Activated CD4-positive, alpha-beta T cell treated with anti-CD3 and anti-CD28 coated beads, Interleukin-2, Interleukin-6, amounts not matched to agents 100 ng/mL and 50 ng/mL, durations not matched to agents 16 hours and 8 hours (primary cell): Measurements from ENCODE around the gene GLOD5.
"Not testable (repeated sequence)": the region's sequence is repeated elsewhere in the genome, so short reads cannot be mapped to it uniquely, and the experiment has no call there.

Experiments used
- DNase-seq: peaks from one replicate; pipeline ENCODE4 v3.0.0-alpha.2; 2020

The GLOD5 gene

DNA sequence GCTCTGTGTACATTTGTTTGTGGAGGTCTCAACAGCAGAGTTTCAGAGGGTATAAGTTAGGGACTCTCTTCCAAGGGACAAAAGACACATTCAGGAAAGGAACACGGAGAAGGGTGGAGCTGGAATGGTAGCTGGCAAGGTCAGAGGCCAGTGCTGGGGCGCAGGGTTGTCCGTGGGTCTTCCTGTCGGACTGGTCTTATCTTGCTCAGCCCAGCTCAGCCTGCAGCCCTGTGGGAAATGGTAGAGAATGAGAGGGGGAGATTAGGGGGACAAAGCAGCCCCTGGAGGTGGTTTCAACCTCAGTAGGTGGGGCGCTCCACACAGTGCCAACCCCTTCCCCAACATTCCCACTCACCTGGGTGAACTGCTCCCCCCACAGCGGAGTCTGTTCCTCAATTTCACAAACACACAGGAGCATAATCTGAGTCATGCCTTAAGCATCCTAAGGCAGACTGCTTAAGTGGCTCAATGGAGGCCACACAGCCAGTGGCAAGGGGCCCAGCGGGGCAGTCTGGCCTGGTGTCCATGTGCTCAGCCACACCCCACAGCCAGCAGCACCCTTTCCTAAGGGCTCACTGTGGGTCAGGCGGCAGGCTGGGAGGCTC, 33.5 kb downstream of the GLOD5 start:
- DNase-seq, result no peak

DNA sequence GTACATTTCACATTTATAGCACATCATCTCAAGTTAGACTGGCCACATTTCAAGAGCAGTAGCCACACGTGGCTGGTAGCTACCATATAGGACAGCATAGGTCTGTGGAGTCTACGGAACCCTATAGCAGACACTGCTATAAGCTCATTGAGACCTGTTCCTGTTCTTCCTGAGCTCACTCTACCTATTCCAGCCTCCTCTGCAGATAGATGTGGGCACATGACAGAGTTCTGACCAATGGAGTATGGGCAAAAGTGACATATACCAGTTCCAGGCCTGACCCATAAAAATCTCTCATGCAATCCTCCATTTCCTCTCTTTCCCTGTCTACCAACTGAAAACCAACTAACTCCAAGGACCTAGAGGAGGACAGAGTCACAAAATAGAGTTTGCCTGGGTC, 36.8 kb downstream of the GLOD5 start:
- no peak for DNase-seq

DNA sequence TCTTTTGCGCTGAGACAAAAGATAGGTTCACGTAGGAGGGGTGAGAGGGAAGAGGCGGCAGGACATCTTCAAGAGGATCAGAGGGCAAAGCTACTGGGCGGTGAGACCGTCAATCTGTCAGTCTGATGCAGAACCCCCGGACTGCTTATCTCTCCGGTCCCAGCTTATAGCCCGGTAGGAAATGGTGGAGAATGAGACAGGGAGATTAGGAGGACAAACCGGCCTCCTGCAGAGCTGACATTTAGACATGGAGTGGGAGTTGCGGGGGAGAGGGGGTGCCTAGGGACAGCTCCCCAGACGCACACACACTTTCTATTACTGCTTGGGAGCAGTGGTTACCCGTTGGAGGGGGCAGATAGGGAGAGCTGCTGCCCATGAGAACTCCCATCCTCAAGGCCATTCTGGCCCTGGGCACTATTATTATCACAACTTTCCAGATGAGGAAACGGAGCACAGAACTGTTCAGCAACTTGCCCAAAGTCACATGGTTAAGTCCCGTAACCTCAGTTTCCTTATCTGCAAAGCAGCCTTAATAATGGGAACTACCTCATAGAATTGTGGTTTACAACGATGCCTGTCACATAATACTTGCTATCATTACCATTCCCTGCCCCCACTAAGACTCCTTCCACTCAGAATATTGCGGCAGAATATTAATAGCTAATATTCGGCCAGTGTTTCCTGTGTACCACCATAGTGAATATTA, 39.2 kb downstream of the GLOD5 start:
- DNase-seq, result no peak

DNA sequence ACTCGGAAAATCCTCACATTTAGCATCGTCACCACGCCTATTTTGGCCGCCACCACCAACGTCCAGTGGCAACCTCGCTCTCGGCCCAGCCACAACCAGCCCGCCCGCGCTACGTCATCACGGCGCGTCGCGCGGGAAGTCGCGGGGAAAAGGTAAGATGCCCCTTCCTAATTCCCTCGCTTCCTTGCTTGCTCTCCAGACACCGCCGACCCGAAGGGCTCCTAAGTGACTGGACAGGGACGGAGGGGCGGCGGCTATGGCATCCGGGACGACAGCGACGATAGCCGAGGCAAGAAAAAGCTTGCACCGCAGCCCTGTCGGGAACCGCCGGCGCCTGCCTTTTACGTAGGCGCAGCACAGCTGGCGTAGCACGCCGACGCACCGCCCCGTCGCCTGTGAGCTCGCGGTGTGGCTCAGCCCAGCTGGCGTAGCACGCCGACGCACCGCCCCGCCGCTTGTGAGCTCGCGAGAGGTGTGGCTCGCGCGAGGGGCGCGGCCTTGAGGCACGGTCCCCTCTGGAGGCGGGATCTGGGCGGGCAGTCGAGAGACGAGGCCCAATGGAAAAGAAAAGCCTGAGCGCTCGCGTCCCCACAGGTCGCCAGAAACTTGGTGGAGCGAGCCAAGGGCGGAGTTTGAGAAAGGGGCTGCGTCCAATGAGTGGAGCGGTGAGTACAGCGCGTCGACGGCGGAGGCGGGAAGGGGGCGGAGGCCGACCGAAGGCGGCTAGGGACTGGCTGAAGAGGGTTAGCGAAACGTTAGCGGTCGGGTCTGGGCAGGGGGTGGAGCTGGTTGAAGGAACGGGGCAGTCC, 39.9 kb downstream of the GLOD5 start, which contains the start of gene HDAC6:
TSS of gene HDAC6 (plus strand) at position 788 of the 809 bp plus-strand sequence. CDS start 626 bp downstream, outside the sequence.
- DNase-seq, result peak; percentile 96

DNA sequence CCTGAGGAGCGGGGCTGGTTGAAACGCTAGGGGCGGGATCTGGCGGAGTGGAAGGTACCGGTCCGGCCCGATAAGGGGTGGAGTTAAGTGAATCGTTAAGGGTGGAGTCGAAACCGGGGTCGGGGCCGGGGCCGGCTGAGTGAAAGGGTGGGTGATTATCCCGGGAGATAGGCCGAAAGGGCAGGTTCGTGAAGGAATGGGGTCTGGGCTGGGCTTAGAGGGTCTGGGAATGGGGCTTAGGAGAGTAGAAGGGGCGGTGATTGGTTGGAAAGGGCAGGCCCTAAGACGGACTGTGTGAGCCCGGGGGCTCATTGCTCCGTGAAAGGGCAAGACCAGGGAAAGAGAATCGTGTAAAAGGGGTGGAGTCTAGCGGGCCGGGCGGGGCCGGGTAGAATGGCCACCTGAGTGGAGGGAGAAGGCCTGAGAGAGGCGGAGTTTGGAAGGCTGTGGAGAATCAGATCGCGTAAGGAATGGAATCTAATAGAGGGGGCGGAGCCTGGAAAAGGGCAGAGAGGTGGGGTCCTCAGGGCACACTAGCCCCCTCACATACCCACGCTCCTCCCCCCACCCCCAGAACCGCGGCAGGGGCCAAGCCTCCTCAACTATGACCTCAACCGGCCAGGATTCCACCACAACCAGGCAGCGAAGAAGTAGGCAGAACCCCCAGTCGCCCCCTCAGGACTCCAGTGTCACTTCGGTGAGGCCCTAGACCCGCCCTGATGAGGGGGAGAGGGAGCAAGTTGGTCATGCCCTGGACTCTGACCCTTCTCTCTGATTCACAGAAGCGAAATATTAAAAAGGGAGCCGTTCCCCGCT, 40.8 kb downstream of the GLOD5 start:
- peak; percentile 81 for DNase-seq

DNA sequence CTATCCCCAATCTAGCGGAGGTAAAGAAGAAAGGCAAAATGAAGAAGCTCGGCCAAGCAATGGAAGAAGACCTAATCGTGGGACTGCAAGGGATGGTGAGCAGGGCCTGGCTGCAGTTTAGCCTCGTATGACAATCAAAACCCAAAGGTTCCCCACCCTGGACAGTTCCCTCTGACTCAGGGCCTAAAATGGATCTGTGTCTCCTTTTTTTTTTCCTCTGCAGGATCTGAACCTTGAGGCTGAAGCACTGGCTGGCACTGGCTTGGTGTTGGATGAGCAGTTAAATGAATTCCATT, 41.3 kb downstream of the GLOD5 start:
- DNase-seq, result no peak

DNA sequence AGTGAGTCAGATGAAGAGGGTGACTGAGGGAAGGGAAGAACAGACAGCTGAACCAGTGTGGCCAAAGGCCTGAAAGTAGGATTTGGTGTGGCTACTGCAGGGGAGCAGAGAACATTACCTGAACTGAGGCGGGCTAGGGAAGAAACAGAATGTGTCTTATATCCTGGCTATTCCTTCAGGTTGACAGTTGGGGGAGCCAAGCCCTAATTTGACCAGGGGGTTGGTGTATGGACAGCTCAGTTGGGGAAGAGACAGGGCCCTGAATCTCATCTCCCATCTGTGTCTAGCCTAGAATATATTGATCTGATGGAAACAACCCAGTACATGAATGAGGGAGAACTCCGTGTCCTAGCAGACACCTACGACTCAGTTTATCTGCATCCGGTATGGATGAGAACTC, 44.5 kb downstream of the GLOD5 start:
- no peak for DNase-seq

DNA sequence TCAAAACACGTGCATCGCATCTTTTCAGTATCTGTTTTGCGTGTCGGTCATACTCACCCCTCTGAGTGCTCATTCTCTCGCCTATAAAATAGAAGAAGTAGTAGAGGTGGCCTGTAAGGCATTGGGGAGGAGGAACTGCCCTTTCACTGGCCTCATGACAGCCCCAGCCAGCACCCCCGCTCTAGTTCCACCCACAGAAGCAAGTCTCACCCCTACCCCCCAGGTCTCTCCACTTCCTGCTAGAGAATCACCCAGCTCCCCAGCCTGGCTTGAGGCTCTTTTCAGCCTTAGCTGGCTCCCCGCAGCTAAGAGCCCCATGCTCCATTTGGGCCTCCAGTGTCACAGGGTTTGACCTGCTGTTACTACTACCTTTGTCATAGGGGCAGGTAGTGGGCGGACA, 52.1 kb downstream of the GLOD5 start:
- no peak for DNase-seq

DNA sequence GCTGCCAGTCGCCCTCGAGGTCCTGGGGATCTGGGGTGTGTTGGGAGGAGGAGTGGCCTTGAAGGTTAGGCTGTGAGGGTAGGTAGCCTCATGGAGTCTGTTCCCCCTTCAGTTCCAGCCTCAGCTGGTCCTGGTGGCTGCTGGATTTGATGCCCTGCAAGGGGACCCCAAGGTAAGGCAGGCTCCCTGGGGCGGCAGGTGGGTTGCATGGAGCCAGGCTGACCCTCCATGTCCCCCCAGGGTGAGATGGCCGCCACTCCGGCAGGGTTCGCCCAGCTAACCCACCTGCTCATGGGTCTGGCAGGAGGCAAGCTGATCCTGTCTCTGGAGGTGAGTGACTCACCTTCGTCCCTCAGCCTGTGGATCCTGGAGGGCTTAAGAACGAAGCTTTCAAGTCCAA, 53.2 kb downstream of the GLOD5 start:
- no peak for DNase-seq

DNA sequence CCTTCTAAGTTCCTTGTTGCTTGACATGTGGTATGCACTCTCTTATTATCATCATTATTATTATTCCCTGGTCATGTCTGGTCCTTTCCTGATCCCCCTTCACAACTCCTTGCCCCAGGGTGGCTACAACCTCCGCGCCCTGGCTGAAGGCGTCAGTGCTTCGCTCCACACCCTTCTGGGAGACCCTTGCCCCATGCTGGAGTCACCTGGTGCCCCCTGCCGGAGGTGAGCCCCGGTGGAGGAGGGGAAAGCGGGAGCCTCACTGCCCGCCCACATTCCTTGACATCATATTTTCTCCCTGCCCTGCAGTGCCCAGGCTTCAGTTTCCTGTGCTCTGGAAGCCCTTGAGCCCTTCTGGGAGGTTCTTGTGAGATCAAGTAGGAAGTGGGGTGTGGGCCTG, 53.7 kb downstream of the GLOD5 start:
- no peak for DNase-seq

DNA sequence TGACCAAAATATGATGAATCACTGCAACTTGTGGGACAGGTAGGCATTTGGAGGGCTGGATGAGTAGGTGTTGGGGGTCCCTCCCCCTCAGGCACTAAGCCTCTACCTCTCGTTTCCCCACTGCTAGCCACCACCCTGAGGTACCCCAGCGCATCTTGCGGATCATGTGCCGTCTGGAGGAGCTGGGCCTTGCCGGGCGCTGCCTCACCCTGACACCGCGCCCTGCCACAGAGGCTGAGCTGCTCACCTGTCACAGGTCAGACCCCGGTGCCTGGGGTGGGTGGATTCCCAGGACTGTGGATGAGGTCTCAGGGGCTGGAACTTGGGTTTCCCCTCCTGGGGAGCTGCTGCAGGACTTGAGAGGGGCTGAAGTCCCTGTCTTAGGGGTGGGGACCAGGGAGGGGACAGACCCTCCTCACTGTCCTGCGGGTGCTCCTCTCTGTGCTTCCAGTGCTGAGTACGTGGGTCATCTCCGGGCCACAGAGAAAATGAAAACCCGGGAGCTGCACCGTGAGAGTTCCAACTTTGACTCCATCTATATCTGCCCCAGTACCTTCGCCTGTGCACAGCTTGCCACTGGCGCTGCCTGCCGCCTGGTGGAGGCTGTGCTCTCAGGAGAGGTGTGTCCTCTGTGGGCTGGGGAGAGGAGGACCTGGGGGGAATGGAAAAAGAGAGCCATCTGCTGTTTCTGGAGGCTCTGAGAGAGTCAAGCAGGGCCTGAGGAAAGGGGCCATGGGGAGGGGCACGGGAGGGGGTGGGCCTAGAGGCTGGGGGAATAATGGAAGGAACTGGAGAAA, 54.7 kb downstream of the GLOD5 start:
- DNase-seq, result no peak

DNA sequence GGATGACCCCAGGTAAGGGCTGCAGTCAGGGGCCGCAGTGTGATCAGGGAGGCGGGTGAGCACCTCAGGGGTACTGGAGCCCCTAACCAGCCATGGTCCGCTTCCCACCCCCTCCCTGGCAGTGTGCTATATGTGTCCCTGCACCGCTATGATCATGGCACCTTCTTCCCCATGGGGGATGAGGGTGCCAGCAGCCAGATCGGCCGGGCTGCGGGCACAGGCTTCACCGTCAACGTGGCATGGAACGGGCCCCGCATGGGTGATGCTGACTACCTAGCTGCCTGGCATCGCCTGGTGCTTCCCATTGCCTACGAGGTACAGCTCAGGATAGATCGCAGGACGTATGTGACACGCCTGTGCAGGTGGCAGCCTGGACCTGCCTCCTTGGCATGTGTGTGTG, 56.6 kb downstream of the GLOD5 start:
- no peak for DNase-seq

DNA sequence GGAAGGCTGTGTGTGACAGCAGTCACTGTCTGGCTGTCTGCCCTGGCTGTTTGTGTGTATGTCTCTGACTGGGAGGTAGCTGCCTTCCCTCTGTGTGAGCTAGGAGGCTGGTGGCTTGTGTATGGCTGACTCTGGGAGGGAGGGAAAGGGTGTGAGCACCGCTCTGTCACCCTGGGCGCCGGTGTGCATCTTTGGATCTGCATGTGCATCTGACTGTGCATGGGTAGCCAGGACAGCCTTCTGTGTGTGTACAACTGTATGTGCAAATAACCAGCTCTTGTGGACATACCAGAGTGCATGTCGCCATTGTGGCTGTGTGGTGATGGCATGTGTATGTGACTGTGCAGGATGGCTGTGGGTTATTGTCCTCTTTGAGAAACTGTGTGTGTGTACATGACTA, 57.3 kb downstream of the GLOD5 start:
- no peak for DNase-seq

DNA sequence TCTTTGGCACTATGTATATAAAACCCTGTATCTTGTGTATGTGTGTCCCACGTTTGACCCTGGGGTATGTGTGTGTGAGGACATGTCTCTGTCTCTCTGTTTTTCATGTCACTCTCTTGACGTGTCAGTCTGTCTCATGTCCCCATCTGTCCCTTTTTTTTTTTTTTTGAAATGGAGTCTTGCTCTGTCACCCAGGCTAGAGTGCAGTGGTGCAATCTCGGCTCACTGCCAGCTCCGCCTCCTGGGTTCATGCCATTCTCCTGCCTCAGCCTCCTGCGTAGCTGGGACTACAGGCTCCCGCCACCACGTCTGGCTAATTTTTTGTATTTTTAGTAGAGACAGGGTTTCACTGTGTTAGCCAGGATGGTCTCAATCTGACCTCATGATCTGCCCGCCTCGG, 57.8 kb downstream of the GLOD5 start:
- not testable (repeated sequence) for DNase-seq

DNA sequence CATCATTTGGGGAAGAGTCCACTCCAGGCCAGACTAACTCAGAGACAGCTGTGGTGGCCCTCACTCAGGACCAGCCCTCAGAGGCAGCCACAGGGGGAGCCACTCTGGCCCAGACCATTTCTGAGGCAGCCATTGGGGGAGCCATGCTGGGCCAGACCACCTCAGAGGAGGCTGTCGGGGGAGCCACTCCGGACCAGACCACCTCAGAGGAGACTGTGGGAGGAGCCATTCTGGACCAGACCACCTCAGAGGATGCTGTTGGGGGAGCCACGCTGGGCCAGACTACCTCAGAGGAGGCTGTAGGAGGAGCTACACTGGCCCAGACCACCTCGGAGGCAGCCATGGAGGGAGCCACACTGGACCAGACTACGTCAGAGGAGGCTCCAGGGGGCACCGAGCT, 61.5 kb downstream of the GLOD5 start:
- DNase-seq, result no peak
